Measurements from ENCODE around the gene SELPLG.
A peak's percentile ranks its signal among the peaks of the same experiment; 100 is the strongest.
"Not testable (repeated sequence)": the region's sequence is repeated elsewhere in the genome, so short reads cannot be mapped to it uniquely, and the experiment has no call there.

The SELPLG gene

GRCh38 chr12:108637222-108637971, 3.7 kb upstream of the SELPLG start:
- no peak for DNase-seq

GRCh38 chr12:108635997-108636808, 2.5 kb upstream of the SELPLG start:
- DNase-seq, result no peak

- DNase-seq, result no peak
Observed at GRCh38 chr12:108635201-108635996, 1.7 kb upstream of the SELPLG start.

GRCh38 chr12:108634341-108634751, 652 bp upstream of the SELPLG start:
- DNase-seq, result no peak

- no peak for DNase-seq
Observed at GRCh38 chr12:108633081-108633533, 587 bp downstream of the SELPLG start.

GRCh38 chr12:108631261-108631660, 2.4 kb downstream of the SELPLG start:
- DNase-seq, result not testable (repeated sequence)

- DNase-seq, result peak; percentile 62
Observed at GRCh38 chr12:108630481-108631207, 3.0 kb downstream of the SELPLG start.

- DNase-seq, result peak; percentile 84
Observed at GRCh38 chr12:108629824-108630476, 3.7 kb downstream of the SELPLG start.

- DNase-seq, result no peak
Observed at GRCh38 chr12:108629151-108629550, 4.5 kb downstream of the SELPLG start.

- no peak for DNase-seq
Observed at GRCh38 chr12:108627134-108627920, 6.4 kb downstream of the SELPLG start.

- DNase-seq, result no peak
Observed at GRCh38 chr12:108625228-108625627, 8.5 kb downstream of the SELPLG start.

GRCh38 chr12:108623577-108623976, 10.1 kb downstream of the SELPLG start:
- no peak for DNase-seq

GRCh38 chr12:108622921-108623514, 10.7 kb downstream of the SELPLG start:
- DNase-seq, result no peak

- DNase-seq, result peak; percentile 56
Observed at GRCh38 chr12:108622421-108622820, 11.3 kb downstream of the SELPLG start.

- no peak for DNase-seq
Observed at GRCh38 chr12:108621161-108621560, 12.5 kb downstream of the SELPLG start.

- peak; percentile 56 for DNase-seq
Observed at GRCh38 chr12:108620236-108620879, 13.3 kb downstream of the SELPLG start.

GRCh38 chr12:108619369-108620160, 14.1 kb downstream of the SELPLG start:
- no peak for DNase-seq

GRCh38 chr12:108618953-108619274, 14.8 kb downstream of the SELPLG start:
- not testable (repeated sequence) for DNase-seq

All from fibroblast of skin of abdomen (primary cell).